Endothelial cell of umbilical vein (primary cell): ENCODE measurements around the gene PANX2. TPM values are rescaled to one million over a fixed set of nuclear protein-coding genes. Genes with fewer than 3 reads are reported as not detected.

Experiments
- BruUV-seq: library from RNA; stranded (reverse); fragments of 400-500 nt; replicated peaks from 2 replicates; lab custom pipeline; 2021; lab: Mats Ljungman, UMichigan
- CTCF ChIA-PET: fragments of 300-600, 350-600 bp; sonication (Branson Sonifier 250); formaldehyde crosslinking; loops from one replicate; lab custom pipeline; 2021; ENCODE audit warnings: antibody characterized with exemption, inconsistent platforms; lab: Charles Lee
- POLR2A ChIA-PET: fragments of 300-600, 350-600 bp; sonication (Branson Sonifier 250); formaldehyde crosslinking; loops from one replicate; lab custom pipeline; 2021; ENCODE audit warnings: antibody characterized with exemption, inconsistent platforms; lab: Charles Lee
- DNase-seq: peaks from one replicate; pipeline ENCODE4 v3.0.0-alpha.2; 2011; ENCODE audit warnings: low read depth, low spot score
- FAIRE-seq: peaks from 2 replicates; lab custom pipeline; 2011; peaks lifted over from hg19 to GRCh38; lab: Jason Lieb, UNC
- H2AFZ ChIP-seq: 2 replicates; pipeline ENCODE4 v1.6.0; 2012; ENCODE audit warnings: low read depth, low read length, control low read depth, inconsistent platforms
- H3K27ac ChIP-seq: 2 replicates; pipeline ENCODE4 v1.5.1; 2011; ENCODE audit warnings: low read depth, mild to moderate bottlenecking, control low read depth, low read length, moderate library complexity; ENCODE audit not compliant: insufficient read depth
- H3K27me3 ChIP-seq, 2 experiments: 2 replicates each; pipeline versions ENCODE4 v1.6.0 to v1.6.1; 2011; ENCODE audit warnings: low read length in 2 of 2, mixed read lengths in 1 of 2; ENCODE audit not compliant: control insufficient read depth in 2 of 2, insufficient read depth in 2 of 2
- H3K36me3 ChIP-seq, 2 experiments: 2 replicates in 1 of 2; 3 replicates in 1 of 2; pipeline ENCODE4 v1.5.1; 2011; ENCODE audit warnings: low read length in 2 of 2, mild to moderate bottlenecking in 1 of 2, moderate library complexity in 1 of 2; ENCODE audit not compliant: control insufficient read depth in 2 of 2, insufficient read depth in 2 of 2; ENCODE audit errors: extremely low read depth in 1 of 2
- H3K4me1 ChIP-seq: 3 replicates; pipeline ENCODE4 v1.5.1; 2011; ENCODE audit warnings: mild to moderate bottlenecking, low read length; ENCODE audit not compliant: control insufficient read depth, insufficient read depth; ENCODE audit errors: extremely low read depth
- H3K4me2 ChIP-seq: 2 replicates; pipeline ENCODE4 v1.6.1; 2011; ENCODE audit warnings: low read length, control low read depth, mixed read lengths; ENCODE audit not compliant: insufficient read depth
- H3K4me3 ChIP-seq, 3 experiments: fragments of 200-600 bp in 1 of 3; sonication (generic), shearing (Covaris generic) in 1 of 3; replicated peaks in 1 of 3; 2 replicates each; pipeline ENCODE4 v1.5.1; 2011 to 2016; ENCODE audit warnings: control low read depth in 3 of 3, low read length in 3 of 3, mild to moderate bottlenecking in 2 of 3, inconsistent platforms in 1 of 3, low read depth in 1 of 3, moderate library complexity in 1 of 3; ENCODE audit not compliant: insufficient read depth in 1 of 3
- H3K79me2 ChIP-seq: 2 replicates; pipeline ENCODE4 v1.6.0; 2012; ENCODE audit warnings: low read length, inconsistent platforms; ENCODE audit not compliant: control insufficient read depth, insufficient read depth
- H3K9ac ChIP-seq: replicated peaks from 2 replicates; pipeline ENCODE3; 2011; ENCODE audit warnings: low read length, control low read depth; ENCODE audit not compliant: insufficient read depth; ENCODE audit errors: extremely low read depth
- H3K9me1 ChIP-seq: replicated peaks from 3 replicates; pipeline ENCODE4 v1.6.0; 2011; ENCODE audit warnings: mild to moderate bottlenecking, low read length; ENCODE audit not compliant: control insufficient read depth, insufficient read depth; ENCODE audit errors: extremely low read depth
- H3K9me3 ChIP-seq: replicated peaks from 2 replicates; pipeline ENCODE4 v1.5.1; 2012; ENCODE audit warnings: low read length, inconsistent platforms; ENCODE audit not compliant: control insufficient read depth, insufficient read depth
- H4K20me1 ChIP-seq: replicated peaks from 2 replicates; pipeline ENCODE3; 2011; ENCODE audit warnings: mild to moderate bottlenecking, low read length; ENCODE audit not compliant: control insufficient read depth, insufficient read depth; ENCODE audit errors: extremely low read depth
- EZH2 ChIP-seq: IDR thresholded peaks from 2 replicates; pipeline ENCODE4 v1.6.1; 2012; ENCODE audit warnings: borderline replicate concordance, low read depth, mild to moderate bottlenecking, moderate library complexity, low read length, inconsistent platforms; ENCODE audit not compliant: severe bottlenecking
- FOS ChIP-seq: IDR thresholded peaks from 2 replicates; pipeline ENCODE4 v1.6.1; 2011; ENCODE audit warnings: mild to moderate bottlenecking, low read length, moderate library complexity, borderline replicate concordance; ENCODE audit not compliant: insufficient read depth
- GATA2 ChIP-seq: IDR thresholded peaks from 2 replicates; pipeline ENCODE4 v1.7.0; 2011; ENCODE audit warnings: low read depth, mild to moderate bottlenecking, moderate library complexity, mixed read lengths, low read length; ENCODE audit not compliant: insufficient read length, insufficient read depth
- JUN ChIP-seq: IDR thresholded peaks from 2 replicates; pipeline ENCODE4 v1.6.1; 2011; ENCODE audit warnings: borderline replicate concordance, low read depth; ENCODE audit not compliant: insufficient read length, insufficient read depth
- MYC ChIP-seq: IDR thresholded peaks from one replicate; pipeline ENCODE4 v1.6.1; 2011; ENCODE audit warnings: mild to moderate bottlenecking, low read depth, low read length
- POLR2A ChIP-seq: IDR thresholded peaks from 2 replicates; pipeline ENCODE4 v1.6.1; 2012; ENCODE audit warnings: low read depth, mild to moderate bottlenecking, control low read depth, low read length
- POLR2AphosphoS5 ChIP-seq: IDR thresholded peaks from 2 replicates; pipeline ENCODE4 v1.6.1; 2012; ENCODE audit warnings: low read depth, mild to moderate bottlenecking, control low read depth, low read length, moderate library complexity; ENCODE audit not compliant: insufficient read depth
- dilution Hi-C: fragments of 300-500 bp; cut with MboI; formaldehyde crosslinking; loops from one replicate; pipeline ENCODE4 v1.15.0; 2019; ENCODE audit warnings: low sequenced_read_pairs; ENCODE audit not compliant: extremely low pct_ligation_motif_present
- intact Hi-C: fragments of 100-400 bp; cut with micrococcal nuclease; formaldehyde crosslinking; loops from one replicate; pipeline ENCODE4 v1.10.0; 2022
- polyA plus RNA-seq, 4 experiments: library from polyadenylated mRNA; depleted of rRNA in 3 of 4; stranded (reverse) in 3 of 4; unstranded in 1 of 4; fragments of >200 nt; gene quantifications; 2 replicates each; pipeline versions ENCODE4 v1.2.1 to v1.2.3, GENCODE V29; 2011 to 2012; ENCODE audit warnings: missing spikeins in 1 of 4
- total RNA-seq: library from RNA; stranded (reverse); gene quantifications from 2 replicates; pipeline ENCODE4 v1.2.3, GENCODE V29; 2021
- TF ChIP-seq, protein P1 (sequence below), 2 donors: IDR thresholded peaks; 1 replicate in 1 of 2; 2 replicates in 1 of 2; pipeline ENCODE4 v1.5.1; 2011; ENCODE audit warnings: low read length in 2 of 2, mild to moderate bottlenecking in 2 of 2, moderate library complexity in 2 of 2, control low read depth in 1 of 2, inconsistent platforms in 1 of 2, low read depth in 1 of 2; ENCODE audit not compliant: insufficient read depth in 1 of 2; ENCODE audit errors: extremely low read depth in 1 of 2
- TF ChIP-seq, protein P2 (sequence below): IDR thresholded peaks from 2 replicates; pipeline ENCODE4 v1.6.1; 2011; ENCODE audit not compliant: insufficient read depth, insufficient read length

The PANX2 gene
- total and polyA plus RNA-seq, 2 donors (not counting 3 experiments of a cell fraction or from before 2014, with no cell fraction given): 2.5 to 5.1 TPM

DNA sequence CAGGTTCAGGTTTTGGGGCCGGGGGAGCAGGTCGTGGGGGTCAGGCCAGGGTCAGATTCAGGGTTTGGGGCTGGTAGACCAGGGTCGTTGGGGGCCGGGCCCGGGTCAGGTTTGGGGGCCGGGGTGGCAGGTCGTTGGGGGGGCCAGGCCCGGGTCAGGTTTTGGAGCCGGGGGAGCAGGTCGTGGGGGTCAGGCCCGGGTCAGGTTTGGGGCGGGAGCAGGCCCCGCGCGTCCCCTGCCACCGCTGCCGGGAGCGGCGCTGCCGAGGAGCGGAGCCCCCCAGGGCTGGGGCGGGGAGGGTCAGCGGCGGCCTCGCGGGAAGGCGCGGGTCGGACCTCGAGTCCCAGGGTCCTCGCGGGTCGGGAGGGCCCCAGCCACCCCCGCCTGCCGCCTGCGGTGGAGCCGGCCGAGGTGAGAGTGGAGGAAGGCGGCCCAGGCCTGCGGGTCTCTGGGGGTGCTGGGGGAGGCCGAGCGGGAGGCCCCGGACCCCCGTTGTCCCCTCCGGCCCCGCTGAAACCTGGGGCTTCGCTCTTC lies 15.7 kb downstream of the PANX2 start:
- H3K9me1 ChIP-seq: no peaks in the 10 kb centered on the region
- no peaks in the 10 kb centered on the region for H3K9me3 ChIP-seq
- no peak for DNase-seq
- intact Hi-C loops (loop anchor here (2.0 kb wide), 1 partner anchor 15 kb away; the partner anchor contains the start of gene SELENOO), dilution Hi-C loops (no loop called here)
- peaks cover 47% of the 10 kb centered on the region for H3K79me2 ChIP-seq
- TF ChIP-seq GATA2: no peak
- TF ChIP-seq, protein P1, sequence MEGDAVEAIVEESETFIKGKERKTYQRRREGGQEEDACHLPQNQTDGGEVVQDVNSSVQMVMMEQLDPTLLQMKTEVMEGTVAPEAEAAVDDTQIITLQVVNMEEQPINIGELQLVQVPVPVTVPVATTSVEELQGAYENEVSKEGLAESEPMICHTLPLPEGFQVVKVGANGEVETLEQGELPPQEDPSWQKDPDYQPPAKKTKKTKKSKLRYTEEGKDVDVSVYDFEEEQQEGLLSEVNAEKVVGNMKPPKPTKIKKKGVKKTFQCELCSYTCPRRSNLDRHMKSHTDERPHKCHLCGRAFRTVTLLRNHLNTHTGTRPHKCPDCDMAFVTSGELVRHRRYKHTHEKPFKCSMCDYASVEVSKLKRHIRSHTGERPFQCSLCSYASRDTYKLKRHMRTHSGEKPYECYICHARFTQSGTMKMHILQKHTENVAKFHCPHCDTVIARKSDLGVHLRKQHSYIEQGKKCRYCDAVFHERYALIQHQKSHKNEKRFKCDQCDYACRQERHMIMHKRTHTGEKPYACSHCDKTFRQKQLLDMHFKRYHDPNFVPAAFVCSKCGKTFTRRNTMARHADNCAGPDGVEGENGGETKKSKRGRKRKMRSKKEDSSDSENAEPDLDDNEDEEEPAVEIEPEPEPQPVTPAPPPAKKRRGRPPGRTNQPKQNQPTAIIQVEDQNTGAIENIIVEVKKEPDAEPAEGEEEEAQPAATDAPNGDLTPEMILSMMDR (IDR thresholded peaks at IDR 0.05; ENCODE audit: extremely low read depth in 1 of 2, insufficient read depth in 1 of 2, low read depth in 1 of 2, low read length in 2 of 2): no peak
- TF ChIP-seq MYC: no peak
- no peak for TF ChIP-seq POLR2AphosphoS5
- TF ChIP-seq EZH2: no peak
- TF ChIP-seq POLR2A: no peak
- TF ChIP-seq, protein P2, sequence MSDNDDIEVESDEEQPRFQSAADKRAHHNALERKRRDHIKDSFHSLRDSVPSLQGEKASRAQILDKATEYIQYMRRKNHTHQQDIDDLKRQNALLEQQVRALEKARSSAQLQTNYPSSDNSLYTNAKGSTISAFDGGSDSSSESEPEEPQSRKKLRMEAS: no peak
- no peak for TF ChIP-seq FOS
- TF ChIP-seq JUN: no peak
- H3K4me3 ChIP-seq: peak overlapping the region; percentile 41 to 77 (median 42)
- H4K20me1 ChIP-seq: no peaks in the 10 kb centered on the region
- peak overlapping the region; percentile 45 for H3K9ac ChIP-seq
- ChIA-PET CTCF (interaction anchor here (0.8 to 0.9 kb wide), 2 partner anchors 13 to 22 kb away, joined by 3 read pairs; no protein-coding TSS in a partner anchor), POLR2A (no interaction called here)
- H3K4me2 ChIP-seq: peak overlapping the region; percentile 51
- H2AFZ ChIP-seq: no peak overlapping the region
- H3K27me3 ChIP-seq: no peaks in the 10 kb centered on the region
- no peak overlapping the region for H3K27ac ChIP-seq
- no peaks in the 10 kb centered on the region for H3K36me3 ChIP-seq
- FAIRE-seq: no peak
- BruUV-seq: no TSS peak
- H3K4me1 ChIP-seq: peaks cover 38% of the 10 kb centered on the region
